ENCODE results near the gene ZNF772.

Gene ZNF772

DNA sequence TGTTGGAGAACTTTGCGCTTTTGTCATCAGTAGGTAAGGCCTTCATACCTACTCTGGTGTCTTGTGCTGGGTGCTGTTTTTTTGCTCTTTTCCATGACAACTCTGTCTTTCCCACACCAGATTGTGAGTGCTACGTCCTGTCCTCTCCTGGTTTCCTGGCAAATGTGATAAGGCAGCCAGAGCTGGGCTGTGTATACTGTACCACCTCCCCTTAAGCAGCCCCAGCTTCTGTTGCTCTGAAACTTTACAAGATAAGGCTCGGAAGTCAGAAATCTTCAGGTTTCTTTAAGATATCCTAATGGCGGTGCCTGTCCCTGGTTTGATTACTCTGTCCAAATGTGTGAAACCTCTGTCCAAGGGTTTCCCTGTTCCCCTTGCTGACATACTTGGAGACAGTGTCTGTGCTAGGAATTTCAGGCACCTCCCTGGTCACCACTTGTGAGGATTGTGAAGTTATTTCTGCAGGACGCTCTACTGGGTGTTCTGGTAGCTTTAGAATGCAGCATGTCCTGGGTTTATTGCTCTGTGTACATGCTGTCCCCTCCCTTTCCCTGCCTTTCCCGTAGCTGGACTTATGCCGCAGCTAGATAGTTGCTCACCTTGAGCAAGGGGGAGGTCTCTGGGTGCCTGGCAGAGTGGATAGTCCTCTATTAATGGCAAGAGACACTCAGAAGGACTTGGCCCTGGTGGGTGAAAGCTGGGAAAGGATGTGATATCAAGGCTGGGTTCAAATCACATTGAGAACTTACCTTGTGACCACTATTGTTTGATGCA, 35.2 kb downstream of the ZNF772 start:
- H3K36me3 ChIP-seq (ENCODE audit: low read depth), result peaks cover 32% of the 10 kb centered on the region
- H3K27me3 ChIP-seq (ENCODE audit: insufficient read depth, poor library complexity, severe bottlenecking), result no peaks in the 10 kb centered on the region
- H3K4me1 ChIP-seq (ENCODE audit: insufficient read depth, poor library complexity, severe bottlenecking), result no peaks in the 10 kb centered on the region
- H3K27ac ChIP-seq (ENCODE audit: poor library complexity, severe bottlenecking), result no peak overlapping the region
- ATAC-seq (ENCODE audit: low read depth) (no peak), DNase-seq (ENCODE audit: low spot score) (no peak)
- no peak overlapping the region for H3K4me3 ChIP-seq (ENCODE audit: severe bottlenecking)
- TF ChIP-seq, protein P1, sequence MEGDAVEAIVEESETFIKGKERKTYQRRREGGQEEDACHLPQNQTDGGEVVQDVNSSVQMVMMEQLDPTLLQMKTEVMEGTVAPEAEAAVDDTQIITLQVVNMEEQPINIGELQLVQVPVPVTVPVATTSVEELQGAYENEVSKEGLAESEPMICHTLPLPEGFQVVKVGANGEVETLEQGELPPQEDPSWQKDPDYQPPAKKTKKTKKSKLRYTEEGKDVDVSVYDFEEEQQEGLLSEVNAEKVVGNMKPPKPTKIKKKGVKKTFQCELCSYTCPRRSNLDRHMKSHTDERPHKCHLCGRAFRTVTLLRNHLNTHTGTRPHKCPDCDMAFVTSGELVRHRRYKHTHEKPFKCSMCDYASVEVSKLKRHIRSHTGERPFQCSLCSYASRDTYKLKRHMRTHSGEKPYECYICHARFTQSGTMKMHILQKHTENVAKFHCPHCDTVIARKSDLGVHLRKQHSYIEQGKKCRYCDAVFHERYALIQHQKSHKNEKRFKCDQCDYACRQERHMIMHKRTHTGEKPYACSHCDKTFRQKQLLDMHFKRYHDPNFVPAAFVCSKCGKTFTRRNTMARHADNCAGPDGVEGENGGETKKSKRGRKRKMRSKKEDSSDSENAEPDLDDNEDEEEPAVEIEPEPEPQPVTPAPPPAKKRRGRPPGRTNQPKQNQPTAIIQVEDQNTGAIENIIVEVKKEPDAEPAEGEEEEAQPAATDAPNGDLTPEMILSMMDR (IDR thresholded peaks at IDR 0.05; ENCODE audit: poor library complexity, severe bottlenecking), result no peak
- H3K9me3 ChIP-seq (ENCODE audit: severe bottlenecking), result no peaks in the 10 kb centered on the region

DNA sequence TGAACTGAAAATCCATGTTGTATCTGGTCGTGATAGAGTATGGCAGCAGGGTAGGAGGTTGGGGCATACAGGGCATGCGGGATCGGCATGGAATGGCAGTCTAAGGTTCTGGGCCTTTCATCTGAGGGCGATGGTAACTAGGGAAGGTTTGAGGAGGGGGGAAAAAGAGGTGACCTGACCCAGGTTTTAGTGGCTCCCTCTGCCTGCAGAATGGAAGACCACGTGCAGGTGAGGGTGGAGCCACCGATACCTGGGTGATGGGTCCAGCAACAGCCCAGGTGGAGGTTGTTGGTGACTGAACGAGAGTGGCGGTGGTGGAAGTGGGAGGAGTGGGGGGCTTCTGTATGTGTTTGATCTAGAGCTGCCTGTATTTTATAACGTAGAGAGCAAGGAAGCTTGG, 38.4 kb downstream of the ZNF772 start:
- no peak for DNase-seq (ENCODE audit: low spot score)
- no peaks in the 10 kb centered on the region for H3K9me3 ChIP-seq (ENCODE audit: severe bottlenecking)
- ATAC-seq (ENCODE audit: low read depth), result no peak

DNA sequence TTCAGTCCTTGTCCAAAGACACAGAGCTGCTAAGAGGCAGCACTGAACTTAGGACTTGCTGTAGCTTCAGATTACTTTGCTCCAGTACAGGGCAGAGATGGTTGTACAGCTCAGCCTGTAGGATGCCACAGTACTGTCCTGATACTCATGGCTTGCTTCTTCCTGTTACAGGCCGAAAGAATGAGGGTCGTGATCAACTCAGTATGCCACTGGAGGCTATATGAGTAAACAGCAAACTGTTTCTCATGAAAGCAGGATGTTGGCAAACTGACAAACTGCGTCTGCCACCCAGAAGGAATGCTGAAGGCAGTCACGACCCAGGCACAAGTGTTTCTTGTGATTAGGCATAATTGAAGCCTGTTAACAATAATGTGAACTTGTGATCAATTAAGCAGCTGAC, 39.4 kb downstream of the ZNF772 start:
- Histone ChIP-seq H3K27me3 (ENCODE audit: insufficient read depth, poor library complexity, severe bottlenecking) (no peaks in the 10 kb centered on the region), H3K4me3 (ENCODE audit: severe bottlenecking) (no peak overlapping the region), H3K36me3 (ENCODE audit: low read depth) (peaks cover 20% of the 10 kb centered on the region), H3K4me1 (ENCODE audit: insufficient read depth, poor library complexity, severe bottlenecking) (no peaks in the 10 kb centered on the region), H3K27ac (ENCODE audit: poor library complexity, severe bottlenecking) (no peak overlapping the region), H3K9me3 (ENCODE audit: severe bottlenecking) (no peaks in the 10 kb centered on the region)
- TF ChIP-seq, protein P1 (IDR thresholded peaks at IDR 0.05; ENCODE audit: poor library complexity, severe bottlenecking), result no peak
- DNase-seq (ENCODE audit: low spot score) (no peak), ATAC-seq (ENCODE audit: low read depth) (no peak)

More for the DNA sequence above, 38.4 kb downstream of the ZNF772 start:
- Histone ChIP-seq H3K36me3 (ENCODE audit: low read depth) (peaks cover 30% of the 10 kb centered on the region), H3K4me3 (ENCODE audit: severe bottlenecking) (no peak overlapping the region), H3K27ac (ENCODE audit: poor library complexity, severe bottlenecking) (no peak overlapping the region), H3K4me1 (ENCODE audit: insufficient read depth, poor library complexity, severe bottlenecking) (no peaks in the 10 kb centered on the region), H3K27me3 (ENCODE audit: insufficient read depth, poor library complexity, severe bottlenecking) (no peaks in the 10 kb centered on the region)
- TF ChIP-seq, protein P1 (IDR thresholded peaks at IDR 0.05; ENCODE audit: poor library complexity, severe bottlenecking), result no peak

DNA sequence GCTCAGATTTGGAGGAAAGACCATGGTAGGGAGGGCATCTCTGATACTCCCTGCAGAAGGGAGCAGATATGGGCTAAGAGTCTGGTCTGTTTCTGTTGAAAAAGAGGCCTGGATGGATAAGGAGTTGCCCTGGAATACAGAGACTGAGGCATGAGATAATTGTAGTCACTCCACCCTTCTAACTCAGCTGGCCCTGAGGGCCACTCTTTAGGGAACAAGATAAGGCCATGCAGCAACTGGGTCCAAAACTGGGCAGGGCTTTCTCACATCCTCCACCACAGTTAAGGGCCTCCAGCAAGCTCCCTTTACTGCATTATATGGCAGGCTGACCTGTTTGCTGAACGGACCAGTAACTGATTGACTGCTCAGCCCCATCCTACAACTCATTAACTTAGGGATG, 40.9 kb downstream of the ZNF772 start:
- DNase-seq (ENCODE audit: low spot score), result no peak

More for the DNA sequence above, 40.9 kb downstream of the ZNF772 start:
- no peak for ATAC-seq (ENCODE audit: low read depth)
- no peaks in the 10 kb centered on the region for H3K4me1 ChIP-seq (ENCODE audit: insufficient read depth, poor library complexity, severe bottlenecking)
- H3K36me3 ChIP-seq (ENCODE audit: low read depth), result peaks cover 18% of the 10 kb centered on the region
- no peaks in the 10 kb centered on the region for H3K9me3 ChIP-seq (ENCODE audit: severe bottlenecking)
- H3K27ac ChIP-seq (ENCODE audit: poor library complexity, severe bottlenecking), result no peak overlapping the region
- peak overlapping the region; percentile 78 for H3K4me3 ChIP-seq (ENCODE audit: severe bottlenecking)
- TF ChIP-seq, protein P1 (IDR thresholded peaks at IDR 0.05; ENCODE audit: poor library complexity, severe bottlenecking), result no peak
- no peaks in the 10 kb centered on the region for H3K27me3 ChIP-seq (ENCODE audit: insufficient read depth, poor library complexity, severe bottlenecking)
